Right lobe of liver (tissue), 4 donors: ENCODE data around the gene ATXN2L.

ENCODE experiments used
- CTCF ChIP-seq, 4 donors: fragments of 200-600 bp in 3 of 4; fragments of 450-650 bp in 1 of 4; IDR thresholded peaks; one replicate each; pipeline versions ENCODE4 v1.5.1 to v1.8.0; 2016 to 2022; ENCODE audit warnings: antibody characterized with exemption in 4 of 4, mild to moderate bottlenecking in 2 of 4
- POLR2A ChIP-seq: fragments of 450-650 bp; IDR thresholded peaks from one replicate; pipeline ENCODE4 v1.6.1; 2017; ENCODE audit warnings: antibody characterized with exemption, mild to moderate bottlenecking
- donor health status: DM: no; HTN: no; CAD: no.
- donor health status: DM: no; HTN: no; CAD: no.
- donor health status: DM: no; HTN: yes; CAD: no.

GRCh38 chr16:28882551-28883160 lies 59.9 kb downstream of the ATXN2L start:
- no peak for TF ChIP-seq CTCF (IDR thresholded peaks at IDR 0.05)
- no peak for TF ChIP-seq POLR2A
